GM23248 (cell line): ENCODE measurements around the gene MATR3.

Experiments
- EZH2 ChIP-seq: fragments of 200-600 bp; sonication (generic); IDR thresholded peaks from 2 replicates; pipeline ENCODE4 v1.6.1; 2018; ENCODE audit warnings: antibody characterized with exemption, mild to moderate bottlenecking; ENCODE audit not compliant: insufficient read depth, poor library complexity, severe bottlenecking
- EZH2phosphoT487 ChIP-seq: fragments of 200-600 bp; sonication (generic); IDR thresholded peaks from 2 replicates; pipeline ENCODE4 v1.6.1; 2018; ENCODE audit warnings: antibody characterized with exemption, moderate library complexity, mild to moderate bottlenecking, low read depth; ENCODE audit not compliant: insufficient read depth

DNA sequence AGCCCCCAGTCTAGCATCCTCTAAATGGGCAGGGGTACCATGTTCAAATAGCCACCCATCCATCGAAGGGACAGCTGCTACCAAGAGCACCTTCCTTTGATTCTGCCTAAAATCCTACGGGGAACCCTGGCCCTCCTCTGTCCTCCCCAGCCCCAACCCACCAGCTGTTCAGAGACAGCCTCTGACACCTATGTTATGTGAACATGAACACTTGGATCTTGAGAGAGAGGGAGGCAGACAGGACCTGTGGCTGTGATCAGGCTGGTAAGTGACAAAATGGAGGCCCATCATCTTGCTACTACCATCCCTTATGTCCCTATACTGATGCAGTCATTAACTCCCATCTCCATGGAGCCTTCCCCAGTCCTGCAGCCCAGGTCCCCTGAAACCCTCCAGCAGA is 81.4 kb downstream of the MATR3 start:
- TF ChIP-seq EZH2 = no peak
- no peak for TF ChIP-seq EZH2phosphoT487
